ENCODE measurements around the gene RNU6-9. TPM values are rescaled to one million over a fixed set of nuclear protein-coding genes. Genes with fewer than 3 reads are reported as not detected.

Gene RNU6-9
- total and polyA plus RNA-seq, 2 of the 13 experiments (the other 11 are each of a cell fraction or from before 2014, with no cell fraction given) = under 0.01 TPM; not detected in 1

GRCh38 chr19:855566-856120, 37.6 kb upstream of the RNU6-9 start:
- BruUV-seq (replicated peaks) = no TSS peak
- no peak for DNase-seq (ENCODE audit: low spot score)
- no peak for ATAC-seq

More at GRCh38 chr19:855566-856120, 37.6 kb upstream of the RNU6-9 start:
- H4K20me1 ChIP-seq (ENCODE audit: insufficient read depth, low read length) = no peaks in the 10 kb centered on the region
- no peak for FAIRE-seq
- no peak overlapping the region for H3K4me2 ChIP-seq (ENCODE audit: low read depth, low read length)
- ChIA-PET CTCF (ENCODE audit: low intra/inter-chr PET ratio, low total read pairs) (interaction anchor here (1.7 kb wide), 1 partner anchor 85 kb away, joined by 5 read pairs; no protein-coding TSS in a partner anchor), POLR2A (no interaction called here)
- H3K27ac ChIP-seq (ENCODE audit: extremely low read length, insufficient read depth, low read length) = no peak overlapping the region
- no peaks in the 10 kb centered on the region for H3K36me3 ChIP-seq (replicated peaks in 1 of 2; ENCODE audit: control insufficient read depth in 1 of 2, insufficient read depth in 2 of 2, low read length in 2 of 2)
- intact Hi-C loops (cut with micrococcal nuclease; ENCODE audit: unreplicated experiment) = loop anchor here (5.0 kb wide), 1 partner anchor 83 kb away; no protein-coding TSS in a partner anchor
- 15% methylated on average over 6 of the region's 40 CpGs for WGBS (ENCODE audit: low lambda C conversion rate)
- in situ Hi-C loops (cut with HindIII; ENCODE audit: extremely low pct_ligation_motif_present, low pct_unique_long_range_greater_than_20kb) = loop anchor here (10.0 kb wide), 1 partner anchor 91 kb away; no protein-coding TSS in a partner anchor
- TF ChIP-seq ZNF768 (CRISPR knock-in tag; IDR thresholded peaks at IDR 0.05) (no peak), ZNF530 (CRISPR knock-in tag; IDR thresholded peaks at IDR 0.05; ENCODE audit: low read depth) (no peak), ATF3 (CRISPR knock-in tag; IDR thresholded peaks at IDR 0.05) (no peak), ZFP91 (CRISPR knock-in tag; IDR thresholded peaks at IDR 0.05; ENCODE audit: borderline replicate concordance) (peak; percentile 20; the same call in 1 of the 2 replicates), ZMYM3 (CRISPR knock-in tag; IDR thresholded peaks at IDR 0.05) (peak; percentile 44; the same call in 1 of the 2 replicates)
- H3K4me1 ChIP-seq (ENCODE audit: insufficient read depth, low read length) = peaks cover 25% of the 10 kb centered on the region
- H3K4me3 ChIP-seq (replicated peaks in 1 of 3; ENCODE audit: insufficient read depth in 1 of 3, low read depth in 2 of 3, low read length in 3 of 3) = no peak overlapping the region
- no peak overlapping the region for H2AFZ ChIP-seq (ENCODE audit: low read length)
- no peaks in the 10 kb centered on the region for H3K79me2 ChIP-seq (ENCODE audit: insufficient read depth, low read length)
- H3K9me3 ChIP-seq (ENCODE audit: low read length) = no peaks in the 10 kb centered on the region
- peaks cover under 1 to 10% of the 10 kb centered on the region in 2 experiments; a peak in 3 of 5 replicates for H3K27me3 ChIP-seq (ENCODE audit: control insufficient read depth in 1 of 2, insufficient read depth in 2 of 2, low read length in 2 of 2)
- no peak overlapping the region for H3K9ac ChIP-seq (ENCODE audit: insufficient read depth, low read depth, low read length)

Data from HepG2 (cell line).